Esophagus muscularis mucosa (tissue), 3 donors: ENCODE measurements around the gene FBXL7.

Experiments used
- POLR2A ChIP-seq: fragments of 450-650 bp; IDR thresholded peaks from one replicate; pipeline ENCODE4 v1.6.1; 2017; ENCODE audit warnings: antibody characterized with exemption, moderate library complexity, mild to moderate bottlenecking, low read depth
- TF ChIP-seq, protein P1 (sequence below), 3 experiments: fragments of 200-600 bp in 2 of 3; fragments of 450-650 bp in 1 of 3; sonication (generic) in 2 of 3; IDR thresholded peaks; one replicate each; pipeline ENCODE4 v1.5.1; 2017 to 2019; ENCODE audit warnings: antibody characterized with exemption in 3 of 3, mild to moderate bottlenecking in 2 of 3, moderate library complexity in 1 of 3

DNA sequence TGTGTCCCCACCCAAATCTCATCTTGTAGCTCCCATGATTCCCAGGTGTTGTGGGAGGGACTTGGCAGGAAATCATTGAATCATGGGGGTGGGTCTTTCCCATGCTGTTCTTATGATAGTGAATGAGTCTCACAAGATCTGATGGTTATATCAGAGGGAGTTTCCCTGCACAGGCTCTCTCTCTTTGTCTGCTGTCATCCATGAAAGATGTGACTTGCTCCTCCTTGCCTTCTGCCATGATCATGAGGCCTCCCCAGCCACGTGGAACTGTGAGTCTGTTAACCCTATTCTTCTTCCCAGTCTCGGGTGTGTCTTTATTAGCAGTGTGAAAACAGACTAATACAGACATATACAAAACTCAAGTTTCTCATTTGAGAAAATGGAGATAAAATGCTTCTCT, 139.3 kb downstream of the FBXL7 start:
- no peak for TF ChIP-seq POLR2A
- TF ChIP-seq, protein P1, sequence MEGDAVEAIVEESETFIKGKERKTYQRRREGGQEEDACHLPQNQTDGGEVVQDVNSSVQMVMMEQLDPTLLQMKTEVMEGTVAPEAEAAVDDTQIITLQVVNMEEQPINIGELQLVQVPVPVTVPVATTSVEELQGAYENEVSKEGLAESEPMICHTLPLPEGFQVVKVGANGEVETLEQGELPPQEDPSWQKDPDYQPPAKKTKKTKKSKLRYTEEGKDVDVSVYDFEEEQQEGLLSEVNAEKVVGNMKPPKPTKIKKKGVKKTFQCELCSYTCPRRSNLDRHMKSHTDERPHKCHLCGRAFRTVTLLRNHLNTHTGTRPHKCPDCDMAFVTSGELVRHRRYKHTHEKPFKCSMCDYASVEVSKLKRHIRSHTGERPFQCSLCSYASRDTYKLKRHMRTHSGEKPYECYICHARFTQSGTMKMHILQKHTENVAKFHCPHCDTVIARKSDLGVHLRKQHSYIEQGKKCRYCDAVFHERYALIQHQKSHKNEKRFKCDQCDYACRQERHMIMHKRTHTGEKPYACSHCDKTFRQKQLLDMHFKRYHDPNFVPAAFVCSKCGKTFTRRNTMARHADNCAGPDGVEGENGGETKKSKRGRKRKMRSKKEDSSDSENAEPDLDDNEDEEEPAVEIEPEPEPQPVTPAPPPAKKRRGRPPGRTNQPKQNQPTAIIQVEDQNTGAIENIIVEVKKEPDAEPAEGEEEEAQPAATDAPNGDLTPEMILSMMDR (IDR thresholded peaks at IDR 0.05) = no peak
